Posterior vena cava (tissue), 2 donors: ENCODE data around the gene TCF4. TPM values are rescaled to one million over a fixed set of nuclear protein-coding genes. Genes with fewer than 3 reads are reported as not detected.

Experiments
- DNase-seq: peaks from one replicate; pipeline ENCODE4 v3.0.0-alpha.2; 2020; ENCODE audit warnings: low spot score
- intact Hi-C, 2 donors: fragments of 100-400 bp; cut with DNase I; formaldehyde crosslinking; loops; one replicate each; pipeline versions ENCODE4 v1.14.1 to v1.14.2; 2022 to 2023
- total RNA-seq, 2 donors: library from RNA; stranded (reverse); fragmentation: NEBNext Ultra II Directional; extraction: Animal tissue kit (Norgen Biotek cat#: 25700); gene quantifications; one replicate each; pipeline ENCODE4 v1.2.1, GENCODE V29; 2021
- donor health status: DM: yes; HTN: yes; CAD: no.
- donor health status: DM: yes; HTN: yes; CAD: no.

Gene TCF4
- total RNA-seq, 2 donors from 2014 or later: 85.5 to 98.7 TPM

DNA sequence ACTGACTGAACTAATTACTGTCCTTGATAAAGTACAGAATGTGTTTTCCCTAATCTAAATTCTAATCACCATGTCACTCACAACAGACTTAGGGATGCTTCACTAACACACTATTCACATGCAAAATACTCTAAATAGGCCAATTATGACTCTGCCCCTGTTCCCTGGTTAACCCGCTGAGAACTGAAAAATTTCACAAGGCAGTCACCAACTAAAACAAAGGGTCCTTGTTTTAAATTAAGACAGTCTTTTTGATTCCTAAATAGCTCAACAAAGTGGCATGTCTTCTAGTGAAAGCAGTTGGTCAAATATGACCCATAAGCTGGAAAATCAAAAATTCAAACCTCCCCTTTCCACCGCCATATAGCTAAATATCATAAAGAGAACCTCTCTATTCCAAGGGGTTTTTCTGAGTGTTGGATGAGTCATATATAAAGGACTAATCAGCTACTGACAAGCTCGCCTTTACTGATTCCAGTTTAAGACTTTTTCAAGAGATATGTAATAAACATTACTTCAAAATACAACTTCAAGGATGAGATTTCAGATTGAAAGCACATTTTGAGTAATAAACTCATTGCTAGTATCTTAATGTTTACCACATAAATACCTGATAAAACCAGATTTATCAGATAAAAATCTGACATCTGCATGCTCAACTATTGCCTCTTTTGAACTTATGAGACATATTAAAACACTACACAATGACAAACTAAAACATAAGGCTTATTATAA, 235.8 kb downstream of the TCF4 start:
- DNase-seq: no peak
- intact Hi-C loops: no loop called here

DNA sequence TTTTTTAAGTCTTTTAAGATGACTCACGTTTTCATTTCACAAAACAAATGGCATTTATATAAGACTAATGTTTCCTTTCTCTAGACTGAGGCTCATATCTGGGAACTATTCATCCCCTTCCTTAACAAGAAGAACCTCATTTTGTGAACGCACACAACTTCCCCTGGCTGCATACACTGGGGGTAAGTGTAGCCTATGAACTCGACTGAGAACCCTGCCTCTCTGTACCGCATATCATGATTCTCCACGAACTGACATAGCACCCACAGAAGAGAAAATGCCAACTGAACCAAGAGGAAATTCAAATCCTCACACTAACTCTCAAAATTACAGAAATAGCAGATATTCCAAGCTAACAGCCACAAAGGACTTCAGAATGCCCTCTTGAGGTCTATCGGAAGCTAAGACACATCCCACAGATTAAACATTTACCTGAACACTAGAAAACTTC, 236.7 kb downstream of the TCF4 start:
- DNase-seq: no peak
- intact Hi-C loops: no loop called here

- intact Hi-C loops: loop anchor here in 1 of 2 donors (10.0 kb wide), 1 partner anchor 1225 kb away; no protein-coding TSS in a partner anchor
- DNase-seq: no peak
Measured at GRCh38 chr18:55349685-55350084, 238.3 kb downstream of the TCF4 start.

DNA sequence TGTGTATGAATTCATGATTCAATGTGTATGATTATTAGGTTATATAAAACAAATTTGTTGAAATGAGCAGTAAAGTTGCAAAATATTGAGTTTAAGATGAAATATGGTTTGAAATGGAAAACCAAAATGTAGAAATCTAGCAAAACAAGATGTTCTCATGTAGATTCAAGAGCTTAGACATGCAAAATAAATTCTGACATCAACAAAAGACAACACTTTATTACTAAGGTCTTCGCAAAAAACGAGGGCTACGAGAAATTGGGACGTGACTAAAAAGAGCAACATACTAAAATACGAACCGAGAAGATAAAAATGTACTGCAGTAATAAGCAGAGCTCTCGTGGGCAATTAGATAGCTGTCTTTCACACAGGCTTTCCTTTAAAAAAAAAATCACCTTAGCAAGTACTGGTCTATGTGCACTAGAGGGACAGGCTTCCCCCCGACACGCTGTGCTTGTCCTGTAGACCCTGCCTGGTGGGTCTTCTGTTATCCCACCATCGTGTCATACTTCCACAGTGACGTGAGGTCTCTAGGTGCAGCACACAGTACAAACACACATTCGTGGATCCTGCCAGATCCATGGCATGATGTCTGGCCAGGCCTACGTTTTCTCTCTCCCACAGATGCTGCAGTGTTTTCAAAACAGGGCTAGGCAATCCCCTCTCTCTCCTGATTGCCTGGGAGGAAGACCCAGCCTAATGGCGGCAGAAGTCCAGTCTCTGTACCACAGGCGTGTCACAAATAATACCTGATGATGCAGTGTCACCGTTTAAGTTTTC, 240.8 kb downstream of the TCF4 start:
- intact Hi-C loops: loop anchor here in 1 of 2 donors (10.0 kb wide), 1 partner anchor 1228 kb away; no protein-coding TSS in a partner anchor
- no peak for DNase-seq

DNA sequence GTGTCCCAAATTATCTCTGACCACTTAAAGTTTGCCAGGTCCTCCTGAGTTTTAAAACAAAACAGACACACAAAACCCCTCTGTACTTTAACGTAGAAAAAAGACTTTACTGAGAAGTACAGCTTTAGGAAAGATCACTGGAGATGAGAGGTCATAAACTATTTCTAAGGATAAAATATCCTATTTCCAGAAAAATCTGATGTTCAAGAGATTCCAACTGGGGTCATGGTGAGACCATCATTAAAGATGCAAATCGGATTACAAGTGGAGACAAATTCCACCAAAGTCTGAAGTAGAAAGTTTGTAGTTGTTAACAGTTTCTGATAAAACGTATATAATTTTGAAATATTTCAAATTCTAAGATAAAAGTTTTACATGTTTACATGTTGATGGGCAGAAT, 241.6 kb downstream of the TCF4 start:
- DNase-seq: no peak
- intact Hi-C loops: loop anchor here in 1 of 2 donors (10.0 kb wide), 1 partner anchor 1228 kb away; no protein-coding TSS in a partner anchor

GRCh38 chr18:55345103-55345950, 242.7 kb downstream of the TCF4 start:
- intact Hi-C loops: loop anchor here in 1 of 2 donors (10.0 kb wide), 1 partner anchor 1229 kb away; no protein-coding TSS in a partner anchor
- no peak for DNase-seq

DNA sequence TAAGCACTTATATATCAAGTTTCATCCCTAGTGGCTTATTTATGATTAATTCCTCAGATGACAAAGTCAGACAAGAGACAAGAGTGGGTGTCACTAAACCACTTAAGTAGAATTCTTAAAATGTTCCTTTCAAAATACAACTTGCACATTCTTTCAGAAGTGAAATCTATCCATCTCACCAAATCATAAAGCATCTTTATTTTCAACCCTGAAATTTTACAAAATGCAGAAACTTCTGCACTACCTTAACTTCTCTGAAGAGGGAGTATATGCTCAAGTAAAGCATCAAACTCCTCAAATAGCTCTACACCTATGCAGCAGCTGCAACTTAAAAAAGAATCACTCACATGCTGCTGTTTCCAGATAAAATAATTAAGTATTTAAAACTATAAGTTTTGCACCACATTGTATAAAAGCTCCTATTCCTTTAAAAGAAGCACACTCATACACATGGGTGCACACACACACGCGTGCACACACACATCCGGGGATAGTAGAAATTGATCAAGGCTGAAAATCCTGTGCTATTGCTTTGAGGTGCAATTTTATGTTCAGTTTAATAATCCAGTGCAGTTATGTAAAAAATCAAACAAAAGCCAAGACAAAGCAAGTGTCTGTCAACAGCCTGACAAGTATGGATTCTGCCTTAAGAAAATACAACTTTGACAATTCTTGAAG, 244.5 kb downstream of the TCF4 start:
- DNase-seq: no peak
- intact Hi-C loops: loop anchor here in 1 of 2 donors (10.0 kb wide), 1 partner anchor 1231 kb away; no protein-coding TSS in a partner anchor

DNA sequence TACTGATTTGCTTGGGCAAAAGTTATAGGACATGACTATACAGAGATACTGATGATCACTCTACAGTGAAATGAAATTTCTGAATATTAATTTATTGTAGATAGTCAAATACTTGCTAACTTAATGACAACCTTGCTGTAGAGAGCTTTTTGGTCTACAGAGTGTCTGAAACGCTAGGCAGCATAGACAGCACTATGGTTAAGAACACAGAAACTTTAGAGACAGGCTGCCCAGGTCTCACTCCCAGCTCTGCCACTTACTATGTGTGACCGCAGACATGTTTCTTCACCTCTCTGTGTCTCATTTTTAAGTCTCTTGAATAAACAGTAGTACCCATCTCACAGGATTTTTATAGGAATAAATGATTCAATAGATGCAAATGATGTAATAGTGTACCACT, 247.0 kb downstream of the TCF4 start:
- no peak for DNase-seq
- intact Hi-C loops: loop anchor here in 1 of 2 donors (10.0 kb wide), 1 partner anchor 1234 kb away; no protein-coding TSS in a partner anchor

- intact Hi-C loops: loop anchor here (10.0 kb wide), 2 partner anchors 55 to 1235 kb away; no protein-coding TSS in a partner anchor
- no peak for DNase-seq
Measured at GRCh38 chr18:55339990-55340389, 248.0 kb downstream of the TCF4 start.

DNA sequence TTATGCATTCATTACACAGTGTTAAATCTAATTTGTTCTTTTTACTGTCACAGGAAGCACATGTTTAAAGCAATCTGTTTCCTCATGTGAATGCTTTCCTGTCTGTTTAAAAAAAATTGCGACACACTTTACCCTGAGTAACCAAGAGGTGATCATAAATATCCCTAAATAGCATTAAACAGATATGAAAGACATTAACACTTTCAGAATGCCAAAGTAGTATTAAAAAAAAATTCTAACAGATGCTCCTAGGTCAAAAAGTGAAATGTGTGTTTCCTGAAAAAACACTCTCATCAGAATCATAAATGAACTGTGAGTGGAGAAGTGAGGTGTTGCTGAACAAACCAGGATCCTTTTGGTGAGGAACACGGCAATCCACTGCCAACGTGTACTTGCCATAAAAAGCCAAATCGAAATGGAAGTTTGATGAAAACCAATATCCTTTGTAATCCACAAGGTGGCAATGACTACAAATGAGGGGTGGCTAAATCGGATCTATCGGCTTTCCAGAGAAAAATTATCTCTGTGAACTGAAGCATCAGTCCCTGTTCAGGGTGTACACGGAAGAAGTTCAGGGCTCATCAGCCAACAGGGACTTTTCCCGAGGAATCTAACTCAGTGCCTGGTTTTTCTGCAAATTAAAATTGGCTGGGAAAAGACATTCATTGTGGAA, 248.9 kb downstream of the TCF4 start:
- intact Hi-C loops: loop anchor here in 1 of 2 donors (10.0 kb wide), 1 partner anchor 56 kb away; no protein-coding TSS in a partner anchor
- no peak for DNase-seq

- intact Hi-C loops: loop anchor here in 1 of 2 donors (10.0 kb wide), 1 partner anchor 57 kb away; no protein-coding TSS in a partner anchor
- no peak for DNase-seq
Measured at GRCh38 chr18:55337908-55338521, 250.0 kb downstream of the TCF4 start.

DNA sequence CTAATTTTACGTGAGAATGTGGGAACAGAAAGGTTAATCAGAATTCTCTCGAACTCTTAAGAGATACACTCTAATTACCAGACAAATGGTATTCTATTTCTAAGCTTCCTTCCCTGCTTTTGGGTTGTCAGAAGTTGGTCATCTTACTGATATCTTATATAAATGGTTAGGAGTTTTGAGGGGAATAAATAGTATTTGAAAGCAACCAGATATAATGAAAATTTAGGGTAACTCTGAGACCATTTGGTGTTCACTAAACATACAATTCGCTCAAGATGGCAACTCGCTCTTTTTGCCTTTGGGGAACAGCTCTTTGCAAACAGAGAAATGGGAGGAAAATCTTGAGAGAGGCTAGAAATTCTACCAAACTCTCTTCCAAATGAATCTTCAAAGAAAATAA, 250.9 kb downstream of the TCF4 start:
- intact Hi-C loops: loop anchor here in 1 of 2 donors (10.0 kb wide), 1 partner anchor 58 kb away; no protein-coding TSS in a partner anchor
- no peak for DNase-seq

GRCh38 chr18:55336438-55337100, 251.4 kb downstream of the TCF4 start:
- intact Hi-C loops: loop anchor here in 1 of 2 donors (10.0 kb wide), 1 partner anchor 58 kb away; no protein-coding TSS in a partner anchor
- no peak for DNase-seq

GRCh38 chr18:55334875-55335274, 253.1 kb downstream of the TCF4 start:
- DNase-seq: no peak
- intact Hi-C loops: loop anchor here in 1 of 2 donors (10.0 kb wide), 1 partner anchor 60 kb away; no protein-coding TSS in a partner anchor

- intact Hi-C loops: loop anchor here in 1 of 2 donors (10.0 kb wide), 1 partner anchor 64 kb away; no protein-coding TSS in a partner anchor
- DNase-seq: no peak
Measured at GRCh38 chr18:55331301-55331700, 256.7 kb downstream of the TCF4 start.

- intact Hi-C loops: loop anchor here (5.0 to 10.0 kb wide), 2 partner anchors 84 to 556 kb away; no protein-coding TSS in a partner anchor
- DNase-seq: no peak
Measured at GRCh38 chr18:55328301-55328700, 259.7 kb downstream of the TCF4 start.
